Endometrial microvascular endothelial cells (primary cell): ENCODE results near the gene EXOSC6. TPM values are rescaled to one million over a fixed set of nuclear protein-coding genes. Genes with fewer than 3 reads are reported as not detected.
"Not testable (repeated sequence)": the region's sequence is repeated elsewhere in the genome, so short reads cannot be mapped to it uniquely, and the experiment has no call there.

Experiments used
- in situ Hi-C: cut with HindIII; loops from 2 replicates; pipeline ENCODE4 v1.10.0; 2017; ENCODE audit warnings: low sequenced_read_pairs, low pct_unique_long_range_greater_than_20kb; ENCODE audit errors: inconsistent ontology term
- total RNA-seq: library from RNA; depleted of rRNA; stranded (reverse); fragments of >200 nt; gene quantifications from one replicate; pipeline ENCODE4 v1.2.3, GENCODE V29; 2015; ENCODE audit errors: inconsistent ontology term

Gene EXOSC6
- 30.8 TPM for total RNA-seq

GRCh38 chr16:70251629-70252354 is at the start of gene EXOSC6:
EXOSC6 (minus strand) TSS chr16:70251940; CDS start chr16:70251900, 40 bp downstream.
- in situ Hi-C loops: no loop called here

DNA sequence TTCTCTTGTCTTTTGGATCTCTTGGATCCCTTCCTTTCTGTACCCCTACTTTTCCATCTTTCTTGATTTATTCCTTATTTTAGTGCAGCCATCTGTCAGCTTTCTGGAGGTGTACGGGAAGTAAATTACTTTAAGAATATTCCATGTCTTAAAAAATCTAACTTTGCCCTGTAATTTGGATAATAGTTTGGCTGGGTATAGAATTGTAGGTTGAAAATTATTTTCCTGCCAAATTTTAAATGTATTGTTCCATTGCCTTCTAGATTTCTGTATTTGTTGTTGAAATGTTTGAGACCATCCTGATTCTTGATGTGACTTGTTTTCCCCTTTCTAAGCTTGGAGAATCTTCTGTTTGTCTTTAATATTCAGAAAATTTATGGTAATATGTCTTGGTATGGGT is 49.4 kb upstream of the EXOSC6 start:
- in situ Hi-C loops: no loop called here

DNA sequence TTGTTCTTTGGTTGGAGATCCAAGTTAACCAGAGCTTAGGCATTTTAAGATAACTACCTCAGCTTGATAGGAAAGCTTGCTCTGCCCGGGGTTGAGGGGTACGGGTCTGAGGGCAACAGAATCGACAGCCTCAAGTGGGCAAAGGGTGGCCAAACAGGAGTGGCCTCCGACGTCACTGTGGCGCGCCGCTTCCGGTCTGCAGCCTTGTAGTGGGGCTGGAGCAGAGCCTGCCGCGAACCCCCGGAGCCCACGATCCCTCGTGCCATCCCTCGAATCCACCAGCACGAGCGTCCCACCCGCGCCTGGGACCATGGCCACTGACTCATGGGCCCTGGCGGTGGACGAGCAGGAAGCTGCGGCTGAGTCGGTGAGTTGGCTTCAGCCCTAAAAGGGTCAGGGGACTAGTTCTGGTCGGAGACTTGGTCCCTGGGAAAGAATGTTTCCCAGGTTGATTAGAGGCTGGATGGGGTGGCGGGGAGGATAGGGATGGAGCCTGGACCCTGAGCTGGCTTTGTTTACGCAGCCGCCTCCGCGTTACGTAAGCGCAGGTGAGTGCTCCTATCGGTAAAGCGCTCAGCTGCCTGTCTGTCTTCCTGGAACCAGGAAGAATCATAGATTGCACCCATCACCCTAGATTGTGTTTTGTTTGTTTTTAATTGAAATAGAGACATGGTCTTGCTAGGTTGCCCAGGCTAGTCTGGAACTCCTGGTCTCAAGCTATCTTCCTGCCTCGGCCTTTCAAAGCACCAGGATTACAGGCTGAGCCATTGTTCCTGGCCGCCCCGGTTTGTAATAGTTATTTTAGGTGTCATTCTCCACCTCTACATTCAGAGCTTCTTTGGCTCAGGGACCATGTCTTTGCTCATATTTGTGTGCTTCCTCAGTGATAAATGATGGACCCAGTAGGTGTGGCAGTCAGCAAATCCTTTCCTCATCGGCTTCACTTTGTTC is 47.5 kb upstream of the EXOSC6 start, which contains the start of gene DDX19B:
DDX19B (plus strand) TSS at position 199 of the 951 bp plus-strand sequence; CDS start at position 311, 112 bp downstream.
- in situ Hi-C loops: no loop called here

GRCh38 chr16:70295634-70296033 is 43.9 kb upstream of the EXOSC6 start:
- in situ Hi-C loops: no loop called here

DNA sequence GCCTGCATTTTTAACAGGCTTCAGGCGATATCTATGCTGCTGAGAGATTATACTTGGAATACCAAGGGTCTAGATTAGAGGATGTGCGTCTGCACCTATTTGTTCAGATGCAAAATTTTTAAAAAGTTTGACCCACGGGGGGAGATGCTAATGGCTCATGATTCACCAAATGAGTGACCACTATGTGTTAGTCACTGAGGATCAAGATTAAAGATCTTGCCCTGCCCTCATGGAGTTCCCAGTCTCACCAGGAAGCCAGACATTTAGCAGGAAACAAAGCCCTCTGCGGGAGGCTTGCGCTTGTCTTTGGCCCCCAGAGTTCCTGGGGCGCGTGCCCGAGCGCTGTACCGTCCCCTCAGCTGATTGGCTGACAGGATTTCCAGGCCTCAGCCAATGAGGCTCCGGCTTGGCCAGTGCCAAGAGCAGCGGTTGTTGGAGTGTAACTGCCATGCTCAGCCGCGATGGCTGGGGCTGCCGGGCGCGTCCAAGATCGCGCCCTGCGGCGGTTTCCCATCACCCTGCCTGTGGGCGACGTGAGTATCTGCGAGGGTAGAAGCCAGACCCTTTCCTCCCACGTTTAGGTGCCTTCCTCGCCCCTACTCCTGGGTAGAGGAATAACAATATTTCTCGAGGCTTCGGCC is 42.8 kb upstream of the EXOSC6 start:
- in situ Hi-C loops: no loop called here

GRCh38 chr16:70292148-70292547 is 40.4 kb upstream of the EXOSC6 start:
- in situ Hi-C loops: not testable (repeated sequence)

DNA sequence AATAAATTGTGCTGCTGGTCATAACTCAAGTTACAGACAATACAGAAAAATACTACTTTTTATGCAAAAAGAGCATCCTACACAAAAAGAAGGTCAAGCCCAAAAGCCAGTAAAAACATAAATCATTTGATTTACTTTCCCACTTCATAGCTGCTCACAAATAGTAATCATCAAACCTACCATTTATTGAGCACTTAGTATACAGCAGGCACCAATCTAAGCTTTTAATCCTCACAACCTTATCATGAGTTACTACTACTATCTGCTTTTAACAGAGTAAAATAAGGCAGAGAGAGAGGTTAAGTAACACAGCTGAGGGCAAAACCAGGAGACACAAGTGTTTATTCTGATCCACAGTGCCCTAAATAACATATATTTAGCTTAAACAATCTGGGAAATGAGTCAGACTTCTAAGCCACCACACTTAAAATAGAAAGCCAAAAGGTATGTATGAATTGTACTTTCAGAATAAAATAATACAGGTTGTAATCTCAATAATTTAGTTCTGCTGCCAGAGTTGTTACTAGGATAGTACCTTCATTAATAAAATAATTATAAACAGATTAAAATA is 39.3 kb upstream of the EXOSC6 start:
- in situ Hi-C loops: no loop called here

- in situ Hi-C loops: no loop called here
Measured at GRCh38 chr16:70289229-70290094, 37.7 kb upstream of the EXOSC6 start, which contains the start of gene AARS1. AARS1 (minus strand) TSS chr16:70289506; CDS start chr16:70282763, 6,743 bp downstream.

GRCh38 chr16:70287304-70287971 is 35.7 kb upstream of the EXOSC6 start:
- in situ Hi-C loops: not testable (repeated sequence)

- in situ Hi-C loops: no loop called here
Measured at GRCh38 chr16:70276392-70276791, 24.7 kb upstream of the EXOSC6 start.

- in situ Hi-C loops: no loop called here
Measured at GRCh38 chr16:70271696-70272095, 20.0 kb upstream of the EXOSC6 start.

GRCh38 chr16:70270176-70270575 is 18.4 kb upstream of the EXOSC6 start:
- in situ Hi-C loops: no loop called here

DNA sequence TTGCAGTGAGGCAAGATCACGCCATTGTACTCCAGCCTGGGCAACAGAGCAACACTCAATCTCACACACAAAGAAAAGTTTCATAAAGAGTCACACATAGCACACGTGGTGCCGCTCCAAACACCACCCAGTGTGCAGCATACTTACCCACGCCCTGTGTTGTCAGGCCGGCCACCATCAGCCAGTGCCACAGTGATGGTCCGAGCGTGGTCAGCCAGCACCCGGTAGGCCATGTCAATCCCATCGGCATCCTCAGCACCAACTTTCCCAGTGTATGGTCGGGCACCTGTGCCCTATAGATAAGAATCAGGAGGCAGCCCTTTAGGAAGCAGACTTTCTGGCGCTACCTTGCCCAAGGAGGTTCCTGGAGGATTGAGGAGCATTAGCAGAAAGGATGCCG is 17.7 kb upstream of the EXOSC6 start:
- in situ Hi-C loops: no loop called here

DNA sequence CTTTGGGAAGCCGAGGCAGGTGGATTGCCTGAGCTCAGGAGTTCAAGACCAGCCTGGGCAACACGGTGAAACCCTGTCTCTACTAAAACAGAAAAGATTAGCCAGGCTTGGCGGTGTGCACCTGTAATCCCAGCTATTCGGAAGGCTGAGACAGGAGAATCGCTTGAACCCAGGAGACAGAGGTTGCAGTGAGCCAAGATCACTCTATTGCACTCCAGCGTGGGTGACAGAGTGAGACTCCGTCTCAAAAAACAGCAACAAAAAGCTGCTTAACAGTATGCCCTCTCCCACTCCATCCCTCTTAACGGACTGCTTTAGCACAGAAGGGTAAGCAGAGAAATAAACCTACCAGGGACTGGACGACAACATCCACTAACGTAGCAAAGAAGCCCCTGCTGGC is 16.2 kb upstream of the EXOSC6 start:
- in situ Hi-C loops: not testable (repeated sequence)

DNA sequence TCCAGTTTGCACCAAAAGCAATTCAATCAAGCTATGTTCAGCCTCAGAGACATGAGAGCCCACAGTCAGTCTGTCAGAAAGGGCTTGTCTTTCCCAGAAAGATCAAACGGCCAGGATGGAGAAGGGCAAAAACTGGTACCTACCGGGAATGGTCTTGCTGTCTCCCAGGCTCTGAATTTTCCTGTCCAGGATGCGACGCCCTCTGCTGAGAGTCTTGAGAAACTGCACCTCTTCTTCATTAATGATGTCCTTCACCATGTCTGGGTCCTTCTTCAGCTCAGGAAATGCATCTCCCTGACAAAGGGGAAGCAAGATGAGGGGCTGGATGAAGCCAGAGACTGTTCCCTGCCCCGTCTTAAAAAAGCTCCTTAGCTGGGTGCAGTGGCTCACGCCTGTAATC is 15.8 kb upstream of the EXOSC6 start:
- in situ Hi-C loops: no loop called here

GRCh38 chr16:70259903-70260302 is 8.2 kb upstream of the EXOSC6 start:
- in situ Hi-C loops: not testable (repeated sequence)

- in situ Hi-C loops: no loop called here
Measured at GRCh38 chr16:70258946-70259345, 7.2 kb upstream of the EXOSC6 start.

DNA sequence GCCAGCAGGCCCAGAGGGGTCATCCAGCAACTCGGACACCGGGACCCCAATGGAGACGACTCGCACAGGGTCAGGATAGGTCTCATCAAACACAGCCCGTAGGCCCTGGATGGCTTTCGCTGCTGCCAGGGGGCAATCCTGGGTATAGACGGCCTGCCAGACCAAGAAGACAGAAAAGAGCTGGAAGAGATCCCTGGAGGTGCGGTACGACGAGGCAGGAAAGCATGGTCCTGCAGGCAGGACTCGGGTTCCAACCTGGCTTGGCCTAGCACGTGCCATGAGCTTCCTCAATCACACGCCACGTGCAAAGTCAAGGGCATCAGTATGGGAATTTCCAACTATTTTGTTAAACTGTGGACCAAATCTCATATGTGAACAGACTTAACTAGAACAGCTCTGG is 6.3 kb upstream of the EXOSC6 start:
- in situ Hi-C loops: no loop called here
